Activated CD4-positive, alpha-beta T cell treated with anti-CD3 and anti-CD28 coated beads, Interleukin-2, amount 50 U/mL, for 48 hours (primary cell): Measurements from ENCODE around the gene RAB44.
A peak's percentile ranks its signal among the peaks of the same experiment; 100 is the strongest.
"Not testable (repeated sequence)": the region's sequence is repeated elsewhere in the genome, so short reads cannot be mapped to it uniquely, and the experiment has no call there.

Experiments used
- DNase-seq, 2 experiments: peaks; one replicate each; pipeline ENCODE4 v3.0.0-alpha.2; 2020

The RAB44 gene

GRCh38 chr6:36688063-36688738 lies 9.4 kb upstream of the RAB44 start:
- DNase-seq = no peak

- DNase-seq = no peak
These were observed 8.9 kb upstream of the RAB44 start for GRCh38 chr6:36688739-36689075.

- DNase-seq = no peak
These were observed 6.6 kb upstream of the RAB44 start for GRCh38 chr6:36691011-36691410.

- no peak for DNase-seq
These were observed 6.0 kb upstream of the RAB44 start for GRCh38 chr6:36691612-36692011.

- DNase-seq = peak; percentile 26 to 36
These were observed 5.4 kb upstream of the RAB44 start for GRCh38 chr6:36692220-36692619.

- DNase-seq = no peak
These were observed 4.5 kb upstream of the RAB44 start for GRCh38 chr6:36692861-36693702.

GRCh38 chr6:36694616-36695015 lies 3.0 kb upstream of the RAB44 start:
- no peak for DNase-seq

GRCh38 chr6:36695414-36695813 lies 2.2 kb upstream of the RAB44 start:
- no peak for DNase-seq

GRCh38 chr6:36698196-36698595 lies 570 bp downstream of the RAB44 start:
- DNase-seq = no peak

GRCh38 chr6:36698871-36699271 lies 1.2 kb downstream of the RAB44 start:
- no peak for DNase-seq

- no peak for DNase-seq
These were observed 1.7 kb downstream of the RAB44 start for GRCh38 chr6:36699348-36699747.

GRCh38 chr6:36700071-36700812 lies 2.6 kb downstream of the RAB44 start:
- no peak for DNase-seq

GRCh38 chr6:36700831-36701230 lies 3.2 kb downstream of the RAB44 start:
- DNase-seq = no peak

GRCh38 chr6:36701401-36701991 lies 3.9 kb downstream of the RAB44 start:
- no peak for DNase-seq

GRCh38 chr6:36702656-36703055 lies 5.0 kb downstream of the RAB44 start:
- DNase-seq = no peak

GRCh38 chr6:36703081-36703606 lies 5.5 kb downstream of the RAB44 start:
- DNase-seq = no peak

GRCh38 chr6:36703982-36704381 lies 6.4 kb downstream of the RAB44 start:
- no peak for DNase-seq

- not testable (repeated sequence) for DNase-seq
These were observed 7.4 kb downstream of the RAB44 start for GRCh38 chr6:36704961-36705577.

- no peak for DNase-seq
These were observed 8.7 kb downstream of the RAB44 start for GRCh38 chr6:36706339-36706738.

GRCh38 chr6:36712816-36713215 lies 15.2 kb downstream of the RAB44 start:
- DNase-seq = no peak

GRCh38 chr6:36713846-36714245 lies 16.2 kb downstream of the RAB44 start:
- no peak for DNase-seq

GRCh38 chr6:36714511-36714910 lies 16.9 kb downstream of the RAB44 start:
- no peak for DNase-seq

- DNase-seq = no peak
These were observed 17.8 kb downstream of the RAB44 start for GRCh38 chr6:36715469-36715868.
